GM23338 (cell line): ENCODE results near the gene CHST15. TPM values are rescaled to one million over a fixed set of nuclear protein-coding genes. Genes with fewer than 3 reads are reported as not detected.

Experiments
- ATAC-seq: fragments of 200-7000 bp; cut with Tn5 transposase; 3 replicates; pipeline ENCODE4 v1.9.1; 2020
- DNase-seq: peaks from one replicate; pipeline ENCODE4 v3.0.0-alpha.2; 2015; ENCODE audit warnings: low spot score
- H2AFZ ChIP-seq: fragments of 200-600 bp; sonication (generic); 2 replicates; pipeline ENCODE4 v1.8.0; 2016; ENCODE audit warnings: antibody characterized with exemption, mild to moderate bottlenecking, moderate library complexity
- H3F3A ChIP-seq: fragments of 200-600 bp; sonication (generic); replicated peaks from 2 replicates; pipeline ENCODE4 v1.8.0; 2017; ENCODE audit warnings: antibody characterized with exemption, mixed run types, low read depth
- H3K27ac ChIP-seq: fragments of 200-600 bp; sonication (generic); 2 replicates; pipeline ENCODE4 v1.6.1; 2016; ENCODE audit warnings: low read depth
- H3K27me3 ChIP-seq: fragments of 200-600 bp; sonication (generic); 2 replicates; pipeline ENCODE4 v1.8.0; 2016; ENCODE audit warnings: mild to moderate bottlenecking, mixed run types, moderate library complexity; ENCODE audit not compliant: insufficient read depth
- H3K36me3 ChIP-seq: fragments of 200-600 bp; sonication (generic); 2 replicates; pipeline ENCODE4 v1.8.0; 2016; ENCODE audit warnings: mild to moderate bottlenecking; ENCODE audit not compliant: insufficient read depth
- H3K4me1 ChIP-seq: fragments of 200-600 bp; sonication (generic); 2 replicates; pipeline ENCODE4 v1.8.0; 2016; ENCODE audit warnings: mild to moderate bottlenecking, moderate library complexity; ENCODE audit not compliant: insufficient read depth
- H3K4me2 ChIP-seq: fragments of 200-600 bp; sonication (generic); 2 replicates; pipeline ENCODE4 v1.7.1; 2017; ENCODE audit warnings: mixed run types
- H3K4me3 ChIP-seq: fragments of 200-600 bp; sonication (generic); 2 replicates; pipeline ENCODE4 v1.6.1; 2016; ENCODE audit warnings: mixed run types
- H3K79me2 ChIP-seq: fragments of 200-600 bp; sonication (generic); replicated peaks from 2 replicates; pipeline ENCODE4 v1.8.0; 2017; ENCODE audit warnings: mild to moderate bottlenecking; ENCODE audit not compliant: insufficient read depth
- H3K9me2 ChIP-seq: fragments of 200-600 bp; sonication (generic); 2 replicates; pipeline ENCODE4 v1.8.0; 2017; ENCODE audit not compliant: insufficient read depth
- H4K20me1 ChIP-seq: fragments of 200-600 bp; sonication (generic); replicated peaks from 2 replicates; pipeline ENCODE4 v1.8.0; 2017; ENCODE audit warnings: mild to moderate bottlenecking; ENCODE audit not compliant: insufficient read depth
- H3K27ac Mint-ChIP-seq: 2 replicates; pipeline ENCODE4 v1.8.0; 2020; ENCODE audit warnings: inconsistent platforms, mild to moderate bottlenecking, moderate library complexity, mixed read lengths
- H3K27me3 Mint-ChIP-seq: 3 replicates; pipeline ENCODE4 v1.8.0; 2022; ENCODE audit warnings: low read depth, mild to moderate bottlenecking, moderate library complexity, mixed read lengths, inconsistent platforms; ENCODE audit not compliant: insufficient read depth, poor library complexity
- H3K36me3 Mint-ChIP-seq: 3 replicates; pipeline ENCODE4 v1.8.0; 2021; ENCODE audit warnings: low read depth, mild to moderate bottlenecking, inconsistent platforms, moderate library complexity, mixed read lengths
- H3K4me1 Mint-ChIP-seq: 3 replicates; pipeline ENCODE4 v1.8.0; 2020; ENCODE audit warnings: mild to moderate bottlenecking, inconsistent platforms, mixed read lengths
- H3K4me3 Mint-ChIP-seq: 3 replicates; pipeline ENCODE4 v1.8.0; 2021; ENCODE audit warnings: moderate library complexity, mild to moderate bottlenecking, inconsistent platforms, mixed read lengths
- H3K9me3 Mint-ChIP-seq: 3 replicates; pipeline ENCODE4 v1.8.0; 2020; ENCODE audit warnings: moderate library complexity, mild to moderate bottlenecking, inconsistent platforms, mixed read lengths
- CREB1 ChIP-seq: fragments of 250-450 bp; sonication (Bioruptor Pico); IDR thresholded peaks from 2 replicates; pipeline ENCODE4 v1.5.0; 2020; ENCODE audit warnings: low read depth, mild to moderate bottlenecking, moderate library complexity
- CTCF ChIP-seq, 2 experiments: fragments of 200-600 bp in 1 of 2; sonication (generic) in 1 of 2; conservative IDR thresholded peaks; 2 replicates each; pipeline versions ENCODE4 v1.5.1 to v1.6.1; 2016 to 2017; ENCODE audit warnings: antibody characterized with exemption in 2 of 2, low read depth in 2 of 2, mild to moderate bottlenecking in 2 of 2, moderate library complexity in 1 of 2
- ETS1 ChIP-seq: IDR thresholded peaks from 2 replicates; pipeline ENCODE4 v1.6.1; 2016; ENCODE audit warnings: antibody characterized with exemption
- EZH2 ChIP-seq: fragments of 200-600 bp; sonication (generic); IDR thresholded peaks from one replicate; pipeline ENCODE4 v1.8.0; 2017; ENCODE audit warnings: antibody characterized with exemption, mild to moderate bottlenecking, low read depth; ENCODE audit not compliant: unreplicated experiment
- EZH2phosphoT487 ChIP-seq: fragments of 200-600 bp; sonication (generic); IDR thresholded peaks from one replicate; pipeline ENCODE4 v1.8.1; 2018; ENCODE audit warnings: antibody characterized with exemption; ENCODE audit not compliant: unreplicated experiment
- JUNB ChIP-seq: IDR thresholded peaks from one replicate; pipeline ENCODE4 v1.6.1; 2016; ENCODE audit warnings: antibody characterized with exemption; ENCODE audit not compliant: unreplicated experiment
- NANOG ChIP-seq: IDR thresholded peaks from 2 replicates; pipeline ENCODE4 v1.6.1; 2016; ENCODE audit warnings: antibody characterized with exemption, borderline replicate concordance
- POLR2AphosphoS5 ChIP-seq: IDR thresholded peaks from 2 replicates; pipeline ENCODE4 v1.6.1; 2016; ENCODE audit warnings: antibody characterized with exemption, low read depth
- REST ChIP-seq: IDR thresholded peaks from one replicate; pipeline ENCODE4 v1.6.1; 2018; ENCODE audit warnings: antibody characterized with exemption; ENCODE audit not compliant: unreplicated experiment
- ZNF114 ChIP-seq: fragments of 250-450 bp; sonication (Bioruptor Pico); IDR thresholded peaks from 2 replicates; pipeline ENCODE4 v1.5.0; 2020; ENCODE audit warnings: mild to moderate bottlenecking, moderate library complexity
- ZNF331 ChIP-seq: fragments of 250-450 bp; sonication (Bioruptor Pico); IDR thresholded peaks from 2 replicates; pipeline ENCODE4 v1.5.0; 2020; ENCODE audit warnings: low read depth, mild to moderate bottlenecking, moderate library complexity
- ZNF462 ChIP-seq: fragments of 250-450 bp; sonication (Bioruptor Pico); IDR thresholded peaks from 2 replicates; pipeline ENCODE4 v1.5.0; 2020; ENCODE audit warnings: mild to moderate bottlenecking, moderate library complexity
- polyA plus RNA-seq: library from polyadenylated mRNA; unstranded; fragments of >200 nt; fragmentation: Nextera tagmentation; extraction: Ambion mirVana; gene quantifications from 2 replicates; pipeline ENCODE4 v1.2.1, GENCODE V29; 2016
- total RNA-seq: library from RNA; depleted of rRNA; stranded (reverse); fragments of >200 nt; shearing (Covaris generic); gene quantifications from 2 replicates; pipeline ENCODE4 v1.2.3, GENCODE V29; 2014

Gene CHST15
- total and polyA plus RNA-seq, 2 experiments from 2014 or later, result 2.6 to 11.2 TPM

GRCh38 chr10:124130198-124130900 lies 37.0 kb upstream of the CHST15 start:
- no peaks in the 10 kb centered on the region for H3K4me1 ChIP-seq
- no peak for DNase-seq
- H3K4me1 Mint-ChIP-seq, result no peaks in the 10 kb centered on the region
- H3F3A ChIP-seq, result no peaks in the 10 kb centered on the region
- no peaks in the 10 kb centered on the region for H3K36me3 Mint-ChIP-seq
- H3K36me3 ChIP-seq, result no peaks in the 10 kb centered on the region
- H3K27ac ChIP-seq, result no peak overlapping the region
- H3K27me3 Mint-ChIP-seq, result no peaks in the 10 kb centered on the region
- ATAC-seq, result no peak
- H3K9me2 ChIP-seq, result no peaks in the 10 kb centered on the region
- H3K27ac Mint-ChIP-seq, result no peak overlapping the region
- no peaks in the 10 kb centered on the region for H3K79me2 ChIP-seq
- H2AFZ ChIP-seq, result no peak overlapping the region
- no peaks in the 10 kb centered on the region for H3K27me3 ChIP-seq
- no peak overlapping the region for H3K4me2 ChIP-seq
- H3K4me3 Mint-ChIP-seq, result no peak overlapping the region
- H3K9me3 Mint-ChIP-seq, result no peaks in the 10 kb centered on the region
- no peak for TF ChIP-seq REST
- TF ChIP-seq EZH2phosphoT487, result no peak
- TF ChIP-seq ZNF331 (CRISPR knock-in tag), result no peak
- TF ChIP-seq EZH2, result no peak
- no peak for TF ChIP-seq POLR2AphosphoS5
- no peak for TF ChIP-seq ZNF462 (CRISPR knock-in tag)
- no peak for TF ChIP-seq ZNF114 (CRISPR knock-in tag)
- TF ChIP-seq ETS1, result no peak
- no peak for TF ChIP-seq JUNB
- no peak for TF ChIP-seq CTCF (conservative IDR thresholded peaks at IDR 0.05; ENCODE audit: low read depth in 2 of 2)
- no peak for TF ChIP-seq CREB1
- no peak for TF ChIP-seq NANOG
- no peaks in the 10 kb centered on the region for H4K20me1 ChIP-seq
- H3K4me3 ChIP-seq, result no peak overlapping the region
